SU-DHL-6 (cell line): ENCODE data around the gene ST8SIA4.

Experiments used
- H2AFZ ChIP-seq: fragments of 200-600 bp; sonication (generic); 2 replicates; pipeline ENCODE4 v1.6.1; 2014; ENCODE audit warnings: low read depth, mild to moderate bottlenecking, moderate library complexity, mixed read lengths, antibody characterized with exemption, low read length; ENCODE audit not compliant: severe bottlenecking
- H3F3A ChIP-seq: fragments of 200-600 bp; shearing (Covaris generic); 2 replicates; pipeline ENCODE4 v1.6.0; 2016; ENCODE audit warnings: antibody characterized with exemption, mild to moderate bottlenecking; ENCODE audit not compliant: insufficient read depth
- H3K27ac ChIP-seq: fragments of 200-600 bp; sonication (generic); 2 replicates; pipeline ENCODE4 v1.5.1; 2016; ENCODE audit warnings: low read depth, mild to moderate bottlenecking, low read length, moderate library complexity, mixed read lengths
- H3K27me3 ChIP-seq: fragments of 200-600 bp; sonication (generic), shearing (Covaris generic); 2 replicates; pipeline ENCODE4 v1.6.0; 2014; ENCODE audit warnings: mild to moderate bottlenecking, low read length
- H3K36me3 ChIP-seq: fragments of 200-600 bp; sonication (generic); 2 replicates; pipeline ENCODE4 v1.6.1; 2014; ENCODE audit warnings: mild to moderate bottlenecking, low read length, mixed read lengths
- H3K4me2 ChIP-seq: fragments of 300-600, 200-600 bp; shearing (Covaris generic), sonication (generic); 2 replicates; pipeline ENCODE4 v1.6.0; 2014; ENCODE audit warnings: low read length, low read depth, mild to moderate bottlenecking; ENCODE audit not compliant: poor library complexity, severe bottlenecking
- H3K4me3 ChIP-seq: fragments of 200-600 bp; sonication (generic); 2 replicates; pipeline ENCODE4 v1.5.1; 2014; ENCODE audit warnings: antibody characterized with exemption, low read length, mild to moderate bottlenecking, mixed read lengths; ENCODE audit not compliant: insufficient read depth, poor library complexity, severe bottlenecking
- H3K79me2 ChIP-seq: fragments of 200-600 bp; sonication (generic); 2 replicates; pipeline ENCODE4 v1.6.1; 2014; ENCODE audit warnings: mild to moderate bottlenecking, low read length, moderate library complexity; ENCODE audit not compliant: insufficient read depth
- H3K9ac ChIP-seq: fragments of 200-600 bp; sonication (generic); 2 replicates; pipeline ENCODE4 v1.7.0; 2014; ENCODE audit warnings: mild to moderate bottlenecking, low read length
- H3K9me2 ChIP-seq: fragments of 200-600 bp; sonication (generic); replicated peaks from 2 replicates; pipeline ENCODE4 v1.6.1; 2014; ENCODE audit warnings: low read length; ENCODE audit not compliant: insufficient read depth
- H3K9me3 ChIP-seq: fragments of 200-600 bp; sonication (generic); 2 replicates; pipeline ENCODE4 v1.6.1; 2014; ENCODE audit warnings: low read length, mixed read lengths; ENCODE audit not compliant: insufficient read depth
- H4K20me1 ChIP-seq: fragments of 200-600 bp; sonication (generic); 2 replicates; pipeline ENCODE4 v1.6.1; 2014; ENCODE audit warnings: low read depth, mild to moderate bottlenecking, antibody characterized with exemption, low read length, moderate library complexity, mixed read lengths
- CTCF ChIP-seq: fragments of 200-600 bp; sonication (generic); IDR thresholded peaks from one replicate; pipeline ENCODE4 v1.5.1; 2017; ENCODE audit warnings: antibody characterized with exemption, mild to moderate bottlenecking, low read length, moderate library complexity; ENCODE audit not compliant: insufficient read depth, poor library complexity, severe bottlenecking
- EZH2phosphoT487 ChIP-seq: fragments of 200-600 bp; sonication (generic), shearing (Covaris generic); conservative IDR thresholded peaks from 2 replicates; pipeline ENCODE4 v1.6.1; 2018; ENCODE audit warnings: mild to moderate bottlenecking, antibody characterized with exemption, low read length, moderate library complexity, mixed read lengths

ST8SIA4 gene

GRCh38 chr5:100768221-100768620 lies 134.9 kb downstream of the ST8SIA4 start:
- H3K4me2 ChIP-seq, result no peak overlapping the region
- H3K9me2 ChIP-seq, result no peaks in the 10 kb centered on the region
- H3K36me3 ChIP-seq, result no peaks in the 10 kb centered on the region
- no peaks in the 10 kb centered on the region for H3K79me2 ChIP-seq
- TF ChIP-seq CTCF, result no peak
- no peak for TF ChIP-seq EZH2phosphoT487
- no peak overlapping the region for H3K4me3 ChIP-seq
- no peak overlapping the region for H3K27ac ChIP-seq
- 0 out of 2 replicates have a peak, but pooled peaks cover 2% of the 10 kb centered on the region for H3F3A ChIP-seq
- H3K9ac ChIP-seq, result no peak overlapping the region
- no peaks in the 10 kb centered on the region for H3K9me3 ChIP-seq
- no peaks in the 10 kb centered on the region; the same call in 1 of the 2 replicates for H3K27me3 ChIP-seq
- no peaks in the 10 kb centered on the region for H4K20me1 ChIP-seq
- H2AFZ ChIP-seq, result no peak overlapping the region

GRCh38 chr5:100762995-100763394 lies 140.1 kb downstream of the ST8SIA4 start:
- H3K9me3 ChIP-seq, result no peaks in the 10 kb centered on the region
- TF ChIP-seq CTCF (no peak), EZH2phosphoT487 (no peak)
- no peaks in the 10 kb centered on the region; the same call in 1 of the 2 replicates for H3K27me3 ChIP-seq
- H3F3A ChIP-seq, result no peaks in the 10 kb centered on the region
- H4K20me1 ChIP-seq, result no peaks in the 10 kb centered on the region
- no peak overlapping the region for H2AFZ ChIP-seq
- H3K9me2 ChIP-seq, result no peaks in the 10 kb centered on the region
- no peak overlapping the region for H3K27ac ChIP-seq
- no peak overlapping the region for H3K4me2 ChIP-seq
- no peak overlapping the region for H3K4me3 ChIP-seq
- no peak overlapping the region for H3K9ac ChIP-seq
- no peaks in the 10 kb centered on the region for H3K79me2 ChIP-seq
- H3K36me3 ChIP-seq, result no peaks in the 10 kb centered on the region

- Histone ChIP-seq H3K9me3 (no peaks in the 10 kb centered on the region), H3K9ac (no peak overlapping the region), H4K20me1 (no peaks in the 10 kb centered on the region), H3K9me2 (no peaks in the 10 kb centered on the region), H3K36me3 (no peaks in the 10 kb centered on the region), H2AFZ (no peak overlapping the region), H3K4me3 (no peak overlapping the region), H3K27ac (no peak overlapping the region), H3F3A (no peaks in the 10 kb centered on the region), H3K79me2 (no peaks in the 10 kb centered on the region), H3K27me3 (no peaks in the 10 kb centered on the region; the same call in 1 of the 2 replicates), H3K4me2 (no peak overlapping the region)
- no peak for TF ChIP-seq CTCF
- TF ChIP-seq EZH2phosphoT487, result no peak
Measured at GRCh38 chr5:100762108-100762507, 141.0 kb downstream of the ST8SIA4 start.
